Neural cell (in vitro differentiated cells): ENCODE measurements around the gene PNPLA6. TPM values are rescaled to one million over a fixed set of nuclear protein-coding genes. Genes with fewer than 3 reads are reported as not detected.

ENCODE experiments used
- H2AFZ ChIP-seq: fragments of 200-600, 300-800 bp; sonication (generic), shearing (Covaris generic); 2 replicates; pipeline ENCODE4 v1.6.0; 2014; ENCODE audit warnings: low read depth, mild to moderate bottlenecking, antibody characterized with exemption, low read length, moderate library complexity
- H3F3A ChIP-seq: fragments of 200-600 bp; shearing (Covaris generic); 2 replicates; pipeline ENCODE4 v1.6.1; 2016; ENCODE audit warnings: mild to moderate bottlenecking, moderate library complexity, mixed read lengths, antibody characterized with exemption, low read length; ENCODE audit not compliant: insufficient read depth, poor library complexity, severe bottlenecking
- H3K27ac ChIP-seq: fragments of 200-600, 300-800 bp; sonication (generic), shearing (Covaris generic); 2 replicates; pipeline ENCODE4 v1.5.1; 2014; ENCODE audit warnings: mild to moderate bottlenecking, low read length, moderate library complexity
- H3K27me3 ChIP-seq: fragments of 300-800, 200-600 bp; sonication (generic), shearing (Covaris generic); 2 replicates; pipeline ENCODE4 v1.6.0; 2014; ENCODE audit warnings: mild to moderate bottlenecking, low read depth, low read length, moderate library complexity; ENCODE audit not compliant: insufficient read depth
- H3K36me3 ChIP-seq: fragments of 300-800, 200-600 bp; sonication (generic), shearing (Covaris generic); 2 replicates; pipeline ENCODE4 v1.5.1; 2014; ENCODE audit warnings: mild to moderate bottlenecking, antibody characterized with exemption, low read length, moderate library complexity; ENCODE audit not compliant: insufficient read depth
- H3K4me2 ChIP-seq: fragments of 300-800, 200-600 bp; sonication (generic), shearing (Covaris generic); 2 replicates; pipeline ENCODE4 v1.6.0; 2014; ENCODE audit warnings: mild to moderate bottlenecking, low read length
- H3K4me3 ChIP-seq: fragments of 300-800, 200-600 bp; sonication (generic), shearing (Covaris generic); 2 replicates; pipeline ENCODE4 v1.5.1; 2014; ENCODE audit warnings: mild to moderate bottlenecking, low read length, moderate library complexity
- H3K79me2 ChIP-seq: fragments of 200-600 bp; shearing (Covaris generic); replicated peaks from 2 replicates; pipeline ENCODE4 v1.6.0; 2014; ENCODE audit warnings: mild to moderate bottlenecking, low read length, moderate library complexity; ENCODE audit not compliant: insufficient read depth
- H3K9ac ChIP-seq: fragments of 300-800, 200-600 bp; sonication (generic), shearing (Covaris generic); 2 replicates; pipeline ENCODE4 v1.6.1; 2016; ENCODE audit warnings: mild to moderate bottlenecking, low read length, mixed read lengths
- H3K9me2 ChIP-seq: fragments of 200-600 bp; shearing (Covaris generic); 2 replicates; pipeline ENCODE4 v1.6.1; 2016; ENCODE audit warnings: mild to moderate bottlenecking, low read length, mixed read lengths; ENCODE audit not compliant: insufficient read depth
- H3K9me3 ChIP-seq: fragments of 200-600, 300-800 bp; sonication (generic), shearing (Covaris generic); 2 replicates; pipeline ENCODE4 v1.6.1; 2016; ENCODE audit warnings: mild to moderate bottlenecking, mixed run types, low read length, moderate library complexity, mixed read lengths
- H4K20me1 ChIP-seq: fragments of 200-600 bp; shearing (Covaris generic); 2 replicates; pipeline ENCODE4 v1.6.1; 2016; ENCODE audit warnings: mild to moderate bottlenecking, mixed run types; ENCODE audit not compliant: insufficient read depth
- EP300 ChIP-seq: fragments of 450-650 bp; conservative IDR thresholded peaks from 2 replicates; pipeline ENCODE4 v1.6.1; 2014; ENCODE audit warnings: antibody characterized with exemption, mild to moderate bottlenecking, moderate library complexity; ENCODE audit not compliant: poor library complexity, severe bottlenecking
- EZH2 ChIP-seq: fragments of 200-600, 300-800 bp; shearing (Covaris generic), sonication (generic); IDR thresholded peaks from 2 replicates; pipeline ENCODE4 v1.6.1; 2014; ENCODE audit warnings: antibody characterized with exemption, low read length, borderline replicate concordance, mild to moderate bottlenecking; ENCODE audit not compliant: insufficient read depth, poor library complexity, severe bottlenecking
- MXI1 ChIP-seq: fragments of 450-650 bp; conservative IDR thresholded peaks from 2 replicates; pipeline ENCODE4 v1.6.1; 2014; ENCODE audit warnings: antibody characterized with exemption, mild to moderate bottlenecking; ENCODE audit not compliant: poor library complexity, severe bottlenecking
- POLR2AphosphoS5 ChIP-seq: IDR thresholded peaks from 2 replicates; pipeline ENCODE4 v1.6.1; 2012
- RAD21 ChIP-seq: fragments of 450-650 bp; conservative IDR thresholded peaks from 2 replicates; pipeline ENCODE4 v1.6.1; 2014; ENCODE audit warnings: antibody characterized with exemption, mild to moderate bottlenecking, moderate library complexity
- SMC3 ChIP-seq: fragments of 450-650 bp; conservative IDR thresholded peaks from 2 replicates; pipeline ENCODE4 v1.6.1; 2014; ENCODE audit warnings: antibody characterized with exemption, mild to moderate bottlenecking, moderate library complexity; ENCODE audit not compliant: poor library complexity
- TAF1 ChIP-seq: IDR thresholded peaks from 2 replicates; pipeline ENCODE4 v1.6.1; 2012; ENCODE audit warnings: low read depth
- polyA plus RNA-seq: library from polyadenylated mRNA; depleted of rRNA; stranded (reverse); fragments of >200 nt; gene quantifications from 2 replicates; pipeline ENCODE4 v1.2.3, GENCODE V29; 2014
- TF ChIP-seq, protein P1 (sequence below): fragments of 450-650 bp; IDR thresholded peaks from 2 replicates; pipeline ENCODE4 v1.5.1; 2014; ENCODE audit warnings: antibody characterized with exemption, mild to moderate bottlenecking, moderate library complexity; ENCODE audit not compliant: poor library complexity, severe bottlenecking
- TF ChIP-seq, protein P2 (sequence below): IDR thresholded peaks from 2 replicates; pipeline ENCODE4 v1.6.1; 2012; ENCODE audit warnings: borderline replicate concordance

The PNPLA6 gene
- polyA plus RNA-seq, 1 donor from 2014 or later: 10.8 TPM

DNA sequence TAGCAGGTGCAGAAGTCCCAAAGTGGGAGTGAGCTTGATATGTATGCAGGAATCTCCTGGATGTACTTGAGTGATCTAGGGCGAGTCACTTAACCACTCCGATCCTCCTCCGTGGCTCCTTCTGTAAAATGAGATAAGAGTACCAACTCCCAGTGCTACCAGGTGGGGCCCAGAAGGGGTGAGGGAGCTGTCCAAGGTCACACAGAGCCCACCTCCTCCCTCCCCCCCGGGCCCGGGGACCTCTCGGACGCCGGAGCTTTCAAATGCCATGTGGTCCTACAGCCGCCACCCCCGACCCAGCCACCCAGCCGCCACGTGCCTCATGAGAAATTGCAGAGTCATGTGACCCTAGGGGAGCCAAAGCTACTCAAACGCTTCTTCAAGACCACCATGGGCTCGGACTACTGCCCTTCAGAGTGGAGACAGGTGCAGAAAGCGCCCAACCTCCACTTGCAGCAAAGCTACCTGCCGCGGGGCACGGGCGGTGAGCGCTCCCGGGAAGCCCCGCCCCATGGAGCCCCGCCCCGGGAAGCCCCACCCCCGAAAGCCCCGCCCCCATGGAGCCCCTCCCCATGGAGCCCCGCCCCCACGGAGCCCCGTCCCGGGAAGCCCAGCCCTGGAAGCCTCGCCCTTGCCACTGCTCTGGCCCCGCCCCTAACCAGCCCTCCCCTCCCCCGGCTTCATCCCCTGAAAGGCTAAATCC is 29.7 kb upstream of the PNPLA6 start:
- H2AFZ ChIP-seq: no peak overlapping the region
- no peaks in the 10 kb centered on the region for H4K20me1 ChIP-seq
- H3K9me2 ChIP-seq: no peaks in the 10 kb centered on the region
- no peak overlapping the region for H3K4me3 ChIP-seq
- H3K79me2 ChIP-seq: no peaks in the 10 kb centered on the region
- no peak overlapping the region for H3K27ac ChIP-seq
- H3K9ac ChIP-seq: no peak overlapping the region
- TF ChIP-seq RAD21 (no peak), SMC3 (no peak), EZH2 (no peak), TAF1 (no peak), EP300 (no peak), MXI1 (no peak), POLR2AphosphoS5 (no peak)
- TF ChIP-seq, protein P1, sequence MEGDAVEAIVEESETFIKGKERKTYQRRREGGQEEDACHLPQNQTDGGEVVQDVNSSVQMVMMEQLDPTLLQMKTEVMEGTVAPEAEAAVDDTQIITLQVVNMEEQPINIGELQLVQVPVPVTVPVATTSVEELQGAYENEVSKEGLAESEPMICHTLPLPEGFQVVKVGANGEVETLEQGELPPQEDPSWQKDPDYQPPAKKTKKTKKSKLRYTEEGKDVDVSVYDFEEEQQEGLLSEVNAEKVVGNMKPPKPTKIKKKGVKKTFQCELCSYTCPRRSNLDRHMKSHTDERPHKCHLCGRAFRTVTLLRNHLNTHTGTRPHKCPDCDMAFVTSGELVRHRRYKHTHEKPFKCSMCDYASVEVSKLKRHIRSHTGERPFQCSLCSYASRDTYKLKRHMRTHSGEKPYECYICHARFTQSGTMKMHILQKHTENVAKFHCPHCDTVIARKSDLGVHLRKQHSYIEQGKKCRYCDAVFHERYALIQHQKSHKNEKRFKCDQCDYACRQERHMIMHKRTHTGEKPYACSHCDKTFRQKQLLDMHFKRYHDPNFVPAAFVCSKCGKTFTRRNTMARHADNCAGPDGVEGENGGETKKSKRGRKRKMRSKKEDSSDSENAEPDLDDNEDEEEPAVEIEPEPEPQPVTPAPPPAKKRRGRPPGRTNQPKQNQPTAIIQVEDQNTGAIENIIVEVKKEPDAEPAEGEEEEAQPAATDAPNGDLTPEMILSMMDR: no peak
- TF ChIP-seq, protein P2, sequence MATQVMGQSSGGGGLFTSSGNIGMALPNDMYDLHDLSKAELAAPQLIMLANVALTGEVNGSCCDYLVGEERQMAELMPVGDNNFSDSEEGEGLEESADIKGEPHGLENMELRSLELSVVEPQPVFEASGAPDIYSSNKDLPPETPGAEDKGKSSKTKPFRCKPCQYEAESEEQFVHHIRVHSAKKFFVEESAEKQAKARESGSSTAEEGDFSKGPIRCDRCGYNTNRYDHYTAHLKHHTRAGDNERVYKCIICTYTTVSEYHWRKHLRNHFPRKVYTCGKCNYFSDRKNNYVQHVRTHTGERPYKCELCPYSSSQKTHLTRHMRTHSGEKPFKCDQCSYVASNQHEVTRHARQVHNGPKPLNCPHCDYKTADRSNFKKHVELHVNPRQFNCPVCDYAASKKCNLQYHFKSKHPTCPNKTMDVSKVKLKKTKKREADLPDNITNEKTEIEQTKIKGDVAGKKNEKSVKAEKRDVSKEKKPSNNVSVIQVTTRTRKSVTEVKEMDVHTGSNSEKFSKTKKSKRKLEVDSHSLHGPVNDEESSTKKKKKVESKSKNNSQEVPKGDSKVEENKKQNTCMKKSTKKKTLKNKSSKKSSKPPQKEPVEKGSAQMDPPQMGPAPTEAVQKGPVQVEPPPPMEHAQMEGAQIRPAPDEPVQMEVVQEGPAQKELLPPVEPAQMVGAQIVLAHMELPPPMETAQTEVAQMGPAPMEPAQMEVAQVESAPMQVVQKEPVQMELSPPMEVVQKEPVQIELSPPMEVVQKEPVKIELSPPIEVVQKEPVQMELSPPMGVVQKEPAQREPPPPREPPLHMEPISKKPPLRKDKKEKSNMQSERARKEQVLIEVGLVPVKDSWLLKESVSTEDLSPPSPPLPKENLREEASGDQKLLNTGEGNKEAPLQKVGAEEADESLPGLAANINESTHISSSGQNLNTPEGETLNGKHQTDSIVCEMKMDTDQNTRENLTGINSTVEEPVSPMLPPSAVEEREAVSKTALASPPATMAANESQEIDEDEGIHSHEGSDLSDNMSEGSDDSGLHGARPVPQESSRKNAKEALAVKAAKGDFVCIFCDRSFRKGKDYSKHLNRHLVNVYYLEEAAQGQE: no peak
- no peaks in the 10 kb centered on the region for H3F3A ChIP-seq
- H3K36me3 ChIP-seq: no peaks in the 10 kb centered on the region
- H3K4me2 ChIP-seq: no peak overlapping the region
- H3K27me3 ChIP-seq: no peaks in the 10 kb centered on the region
- no peaks in the 10 kb centered on the region for H3K9me3 ChIP-seq

DNA sequence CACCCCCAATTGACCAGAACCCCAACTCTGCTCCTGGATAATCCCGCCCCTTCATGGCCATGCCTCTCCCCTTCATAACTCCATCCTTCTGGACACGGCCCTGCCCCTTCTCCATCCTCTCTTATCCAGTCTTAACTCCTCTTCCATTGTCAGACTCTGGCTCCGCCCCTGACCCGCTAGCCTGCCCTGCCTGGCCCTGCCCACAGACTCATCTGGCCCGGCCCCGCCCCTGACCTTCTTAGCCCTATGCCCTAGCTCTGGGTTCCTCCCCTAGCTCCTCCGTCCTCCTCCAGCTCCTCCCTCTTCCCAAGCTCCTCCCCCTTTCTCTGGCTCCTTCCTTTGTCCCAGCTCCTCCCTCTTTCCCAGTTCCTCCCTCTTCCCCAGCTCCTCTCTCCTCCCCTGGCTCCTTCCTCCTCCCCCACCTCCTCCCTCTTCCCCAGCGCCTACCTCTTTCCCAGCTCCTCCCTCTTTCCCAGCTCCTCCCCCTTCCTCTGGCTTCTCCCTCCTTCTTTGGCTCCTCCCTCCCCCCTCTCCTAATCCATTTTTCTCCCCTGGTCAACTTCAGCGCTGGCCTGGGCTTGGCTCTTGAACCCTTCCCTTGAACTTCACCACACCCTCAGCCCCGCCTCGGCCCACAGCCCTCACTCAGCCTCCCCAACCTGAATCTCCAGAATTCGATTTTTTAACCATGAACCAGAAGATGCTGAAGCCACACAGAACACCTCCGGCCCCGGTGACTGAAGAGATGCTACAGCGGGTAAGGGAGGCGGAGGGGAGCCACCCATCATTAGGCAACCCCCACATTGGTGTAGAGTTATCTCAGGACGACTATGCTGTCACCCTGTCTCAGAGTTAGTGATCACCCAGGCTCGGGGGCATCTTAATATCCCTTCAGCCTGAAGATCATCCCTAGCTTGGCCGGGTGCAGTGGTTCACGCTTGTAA is 28.9 kb upstream of the PNPLA6 start:
- Histone ChIP-seq H3K9ac (no peak overlapping the region), H3K9me3 (no peaks in the 10 kb centered on the region), H3K4me2 (no peak overlapping the region), H3K27me3 (no peaks in the 10 kb centered on the region), H3K9me2 (no peaks in the 10 kb centered on the region), H2AFZ (no peak overlapping the region), H3K4me3 (no peak overlapping the region), H3K36me3 (no peaks in the 10 kb centered on the region), H3K27ac (no peak overlapping the region), H3K79me2 (no peaks in the 10 kb centered on the region), H3F3A (no peaks in the 10 kb centered on the region), H4K20me1 (no peaks in the 10 kb centered on the region)
- TF ChIP-seq MXI1 (no peak), EZH2 (no peak), SMC3 (no peak), TAF1 (no peak), EP300 (no peak), POLR2AphosphoS5 (no peak), RAD21 (no peak)
- TF ChIP-seq, protein P2: no peak
- TF ChIP-seq, protein P1: no peak
